HG02884 (cell line): Measurements from ENCODE around the gene JAK1.
A peak's percentile ranks its signal among the peaks of the same experiment; 100 is the strongest.
"Not testable (repeated sequence)": the region's sequence is repeated elsewhere in the genome, so short reads cannot be mapped to it uniquely, and the experiment has no call there.

Experiments
- ATAC-seq: cut with Tn5 transposase; IDR thresholded peaks from one replicate; pipeline ENCODE4 v1.9.1; 2021; ENCODE audit warnings: mild to moderate bottlenecking, moderate library complexity; ENCODE audit not compliant: unreplicated experiment

JAK1 gene

DNA sequence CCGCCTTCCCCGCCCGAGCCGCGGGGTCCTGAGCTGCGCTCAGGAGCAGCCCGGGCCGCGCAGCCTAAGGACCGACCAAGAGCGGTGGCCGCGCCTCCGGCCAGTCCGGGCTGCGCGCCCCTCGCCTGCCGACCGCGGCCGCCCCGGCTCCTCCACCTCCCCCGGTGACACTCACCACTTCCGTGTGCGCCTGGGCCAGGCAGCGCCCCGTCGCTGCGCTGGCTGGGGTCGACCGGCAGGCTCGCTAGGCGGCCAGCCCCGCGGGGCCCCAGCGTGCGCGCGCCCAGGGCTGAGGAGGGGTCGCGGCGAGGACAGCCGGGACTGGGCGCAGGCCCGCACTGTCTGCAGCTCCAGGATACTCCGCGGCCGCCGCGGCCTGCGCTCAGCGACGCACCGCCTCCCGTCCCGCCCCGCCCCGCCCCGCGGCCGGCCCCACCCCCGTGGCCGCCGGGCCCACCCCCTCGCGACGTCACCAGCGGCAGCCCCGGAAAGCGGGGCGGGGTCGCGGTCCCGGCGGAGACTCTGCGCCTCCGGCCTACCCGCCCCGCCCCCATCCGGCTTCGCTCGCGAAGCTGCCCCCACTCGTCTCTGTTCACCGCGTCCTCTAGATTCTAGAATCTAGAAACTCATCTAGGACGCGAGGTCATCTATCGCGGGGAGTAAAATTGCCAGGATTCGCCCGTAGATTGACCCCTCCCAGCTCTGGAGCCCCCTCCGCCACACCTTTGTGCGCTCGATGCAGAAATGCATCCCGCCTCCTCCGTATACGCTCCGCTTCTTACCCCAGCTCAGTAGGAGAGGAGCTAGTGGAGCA is at the start of gene JAK1:
JAK1 (minus strand) TSS at position 392 of the 814 bp plus-strand sequence. CDS start 80,285 bp downstream, outside the sequence.
- peak; percentile 66 for ATAC-seq

DNA sequence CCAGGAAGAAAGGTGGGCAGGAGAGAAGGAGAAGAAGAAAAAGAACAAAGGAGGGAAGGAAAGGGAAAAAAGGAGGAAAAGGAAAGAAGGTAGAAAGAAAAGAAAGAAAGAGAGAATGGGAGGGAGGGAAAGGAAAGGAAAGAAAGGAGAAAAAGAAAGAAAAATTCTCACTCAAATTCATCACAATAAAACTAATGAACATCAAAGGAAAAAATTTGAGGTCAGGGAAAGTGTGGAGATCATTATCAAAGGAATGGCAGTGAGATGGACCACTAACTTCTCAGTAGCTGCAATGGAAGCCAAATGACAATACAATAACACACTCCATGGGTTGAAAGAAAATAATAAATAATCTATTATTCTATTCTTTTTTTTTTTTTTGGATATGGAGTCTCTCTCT is 48.0 kb upstream of the JAK1 start:
- ATAC-seq: no peak

DNA sequence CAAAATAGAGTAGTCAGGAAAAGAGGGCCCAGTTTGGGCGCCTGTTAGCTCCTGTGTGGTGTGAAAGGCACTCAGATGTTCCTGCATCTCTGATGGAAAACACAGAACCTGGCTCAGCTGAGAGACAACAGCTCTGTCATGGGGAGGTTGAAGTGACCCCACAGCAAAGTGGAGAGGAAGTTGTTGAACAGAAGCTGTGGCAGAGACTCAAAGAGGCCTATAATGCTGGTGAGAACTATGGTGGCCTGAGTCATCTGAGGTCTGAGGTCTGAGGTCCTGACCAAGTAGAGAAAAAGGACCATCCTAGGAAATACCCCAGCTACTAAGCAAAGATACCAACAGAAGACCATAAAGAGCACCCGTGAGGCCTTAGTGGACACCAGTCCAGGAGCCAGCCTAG is 45.6 kb upstream of the JAK1 start:
- no peak for ATAC-seq

DNA sequence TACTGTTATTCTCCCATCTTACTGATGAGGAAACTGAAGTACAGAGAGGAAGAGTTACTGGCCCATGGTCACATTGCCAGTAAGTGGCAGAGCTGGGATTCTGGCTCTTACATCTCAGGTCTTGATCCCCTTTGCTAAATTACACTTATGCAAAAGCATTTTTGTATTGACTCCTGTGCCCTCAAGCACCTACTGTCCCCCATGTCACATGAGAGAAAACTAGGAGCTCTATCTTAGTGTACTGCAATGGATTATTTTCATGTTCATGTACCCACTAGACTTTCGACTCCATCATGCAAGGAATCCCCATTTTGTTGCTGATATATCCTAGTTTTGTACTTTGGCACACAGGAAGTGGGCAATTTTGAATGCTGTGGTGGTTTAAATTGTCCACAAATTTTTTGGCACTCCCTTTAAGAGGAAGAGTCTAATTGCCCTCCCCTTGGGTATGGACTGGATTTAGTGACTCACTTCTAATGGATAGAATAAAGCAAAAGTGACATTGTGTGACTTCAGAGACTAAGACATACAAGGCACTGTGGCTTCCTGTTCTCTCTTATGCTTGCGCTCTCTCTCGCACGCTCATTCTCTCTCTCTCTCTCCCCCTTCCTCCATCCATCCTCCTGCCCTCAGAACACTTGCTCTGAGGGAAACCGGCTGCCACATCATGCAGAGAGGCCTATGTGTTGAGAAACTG is 43.5 kb upstream of the JAK1 start:
- no peak for ATAC-seq

DNA sequence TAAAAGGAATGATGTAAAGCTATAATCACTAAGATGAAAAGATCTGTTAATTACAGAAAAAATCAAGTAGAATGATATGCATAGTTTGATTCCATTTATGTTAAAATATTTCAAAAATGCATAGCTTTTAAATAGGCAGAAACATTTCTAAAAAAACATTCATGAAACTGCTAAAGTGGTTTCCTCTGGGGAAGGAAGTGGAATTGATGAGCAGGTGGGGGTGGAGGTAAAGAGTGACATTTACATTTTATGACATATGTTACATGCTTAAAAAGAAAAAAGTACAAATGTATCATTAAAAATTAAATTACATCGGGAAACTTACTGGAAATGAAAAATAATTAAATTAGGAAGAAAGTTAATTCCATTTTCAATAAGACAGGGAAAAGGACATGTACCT is 42.8 kb upstream of the JAK1 start:
- ATAC-seq: no peak

DNA sequence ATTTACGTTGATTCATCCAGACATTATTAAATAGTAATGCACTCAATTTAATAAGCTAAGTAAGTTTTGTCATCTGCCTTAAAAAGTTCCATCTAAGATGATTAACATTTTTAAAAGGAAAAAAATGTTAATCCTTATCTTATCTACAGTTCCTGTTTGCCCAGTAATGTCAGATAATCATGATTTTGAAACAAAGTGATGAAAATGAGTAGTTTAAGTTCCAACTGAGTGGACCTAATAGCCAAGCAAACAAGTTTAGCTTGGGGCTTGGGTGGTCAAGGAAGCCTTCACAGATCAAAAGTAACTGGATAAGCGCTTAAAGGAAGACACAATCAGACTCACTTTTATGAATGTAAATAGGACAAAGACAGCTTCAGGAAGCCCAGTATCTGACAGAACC is 40.5 kb upstream of the JAK1 start:
- no peak for ATAC-seq

DNA sequence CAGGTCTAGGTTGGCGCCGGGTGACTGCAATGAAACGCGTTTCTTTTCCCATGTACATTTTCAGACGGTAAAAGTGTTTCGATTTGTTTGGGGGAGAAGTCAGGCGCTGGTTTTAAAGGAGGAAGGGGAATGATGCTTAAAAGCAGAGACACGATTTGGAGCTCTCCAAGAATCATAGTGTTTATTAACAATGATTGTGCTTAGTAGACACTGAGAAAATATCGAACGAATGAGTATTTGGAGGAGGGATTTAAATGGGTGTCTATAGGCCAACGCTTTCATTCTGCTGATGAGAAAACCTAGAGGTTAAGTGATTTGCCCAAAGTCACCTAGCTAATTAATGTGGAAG is 36.9 kb upstream of the JAK1 start:
- no peak for ATAC-seq

DNA sequence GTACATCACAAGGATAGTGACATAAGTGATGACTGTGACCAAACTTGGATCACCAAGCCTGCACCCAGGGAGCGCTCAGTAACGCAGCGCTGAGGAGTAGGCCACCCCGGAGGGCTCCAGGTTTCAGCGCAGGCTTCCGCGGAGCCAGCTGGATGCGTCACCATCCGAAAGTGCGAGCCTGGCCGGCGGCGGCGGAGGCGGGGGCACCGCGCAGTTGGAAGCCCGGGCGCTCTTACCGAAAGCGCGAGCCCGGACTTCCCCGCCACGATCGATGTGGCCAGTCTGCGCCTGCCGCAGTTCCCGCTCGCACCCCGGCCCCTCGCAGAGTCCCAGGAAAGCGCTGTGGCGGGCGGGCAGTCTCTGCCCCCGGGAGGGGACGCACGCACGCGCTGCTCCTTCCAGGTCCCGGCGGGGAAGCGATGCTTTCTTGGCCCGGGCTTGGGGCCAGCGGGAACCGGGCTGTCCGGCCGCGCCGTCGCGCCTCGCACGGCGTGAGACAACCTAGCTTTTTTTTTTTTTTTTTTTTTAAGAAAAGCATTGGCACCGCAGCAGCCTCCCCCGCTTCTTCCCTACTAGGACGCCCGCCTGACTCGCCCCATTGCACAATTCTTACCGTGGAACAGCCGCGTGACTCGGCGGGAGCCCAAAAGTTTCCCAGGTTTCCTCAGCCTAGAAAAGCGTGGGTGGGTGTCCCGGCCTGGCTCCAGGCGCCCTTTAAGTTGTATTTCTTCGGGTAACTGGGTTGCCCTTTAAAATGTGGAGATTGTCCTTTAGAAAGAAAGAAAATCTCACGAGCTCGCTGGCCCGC is 36.4 kb upstream of the JAK1 start:
- peak; percentile 73 for ATAC-seq

DNA sequence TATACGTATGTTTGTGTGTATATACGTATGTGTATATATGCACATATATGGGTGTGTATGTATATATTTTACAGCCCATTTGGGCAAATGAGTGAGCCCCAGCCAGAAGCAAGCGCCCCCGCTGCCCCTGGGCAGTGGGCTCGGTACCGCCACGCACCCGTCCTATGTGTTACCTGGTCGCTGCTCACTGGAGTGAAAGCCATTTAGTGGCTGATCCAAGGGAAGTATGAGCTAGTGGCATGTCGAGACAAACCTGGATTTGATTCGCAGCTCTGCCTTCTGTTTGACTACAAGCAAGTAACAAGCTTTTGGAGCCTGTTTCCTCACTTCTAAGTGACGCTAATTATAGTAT is 35.8 kb upstream of the JAK1 start:
- no peak for ATAC-seq

DNA sequence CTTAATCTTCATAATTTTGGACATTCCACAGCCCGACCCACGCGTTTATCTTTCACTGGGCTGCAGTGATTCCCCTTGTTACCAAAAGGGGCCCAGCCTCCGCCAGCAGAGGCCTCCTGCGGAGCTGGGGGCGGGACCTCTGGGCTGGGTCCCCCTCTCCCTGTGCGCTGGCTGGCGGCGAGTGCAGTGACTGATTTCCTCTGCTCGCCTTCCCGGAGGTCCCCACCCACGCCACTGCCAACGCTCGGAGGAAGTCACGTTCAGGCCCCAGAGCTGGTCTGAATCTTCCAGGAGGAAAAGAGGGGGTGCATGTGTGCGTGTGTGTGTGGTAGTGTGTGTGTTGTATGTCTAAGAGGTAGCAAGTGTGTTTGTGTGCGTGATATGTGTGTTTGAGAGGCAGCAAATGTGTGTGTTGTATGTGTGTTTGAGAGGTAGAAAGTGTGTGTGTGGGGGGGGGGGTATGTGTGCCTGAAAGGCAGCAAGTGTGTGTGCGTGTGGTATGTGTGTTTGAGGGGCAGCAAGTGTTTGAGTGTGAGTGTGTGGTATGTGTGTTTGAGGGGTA is 35.0 kb upstream of the JAK1 start:
- peak; percentile 38 for ATAC-seq

DNA sequence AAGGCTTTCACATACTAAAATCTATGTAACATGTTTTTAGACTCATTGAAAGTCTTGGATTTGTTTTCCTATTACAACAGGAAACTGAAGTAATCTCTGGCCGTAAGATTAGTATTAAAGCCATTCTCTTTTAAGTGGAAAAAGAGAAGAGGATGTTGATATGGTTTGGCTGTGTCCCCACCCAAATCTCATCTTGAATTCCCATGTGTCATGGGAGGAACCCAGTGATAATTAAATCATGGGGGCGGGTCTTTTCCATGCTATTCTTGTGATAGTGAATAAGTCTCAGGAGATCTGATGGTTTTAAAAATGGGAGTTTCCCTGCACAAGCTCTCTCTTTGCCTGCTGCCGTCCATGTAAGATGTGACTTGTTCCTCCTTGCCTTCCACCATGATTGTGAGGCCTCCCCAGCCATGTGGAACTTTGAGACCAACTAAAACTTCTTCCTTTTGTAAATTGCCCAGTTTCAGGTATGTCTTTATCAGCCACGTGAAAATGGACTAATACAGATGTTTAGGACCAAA is 32.1 kb upstream of the JAK1 start:
- not testable (repeated sequence) for ATAC-seq

DNA sequence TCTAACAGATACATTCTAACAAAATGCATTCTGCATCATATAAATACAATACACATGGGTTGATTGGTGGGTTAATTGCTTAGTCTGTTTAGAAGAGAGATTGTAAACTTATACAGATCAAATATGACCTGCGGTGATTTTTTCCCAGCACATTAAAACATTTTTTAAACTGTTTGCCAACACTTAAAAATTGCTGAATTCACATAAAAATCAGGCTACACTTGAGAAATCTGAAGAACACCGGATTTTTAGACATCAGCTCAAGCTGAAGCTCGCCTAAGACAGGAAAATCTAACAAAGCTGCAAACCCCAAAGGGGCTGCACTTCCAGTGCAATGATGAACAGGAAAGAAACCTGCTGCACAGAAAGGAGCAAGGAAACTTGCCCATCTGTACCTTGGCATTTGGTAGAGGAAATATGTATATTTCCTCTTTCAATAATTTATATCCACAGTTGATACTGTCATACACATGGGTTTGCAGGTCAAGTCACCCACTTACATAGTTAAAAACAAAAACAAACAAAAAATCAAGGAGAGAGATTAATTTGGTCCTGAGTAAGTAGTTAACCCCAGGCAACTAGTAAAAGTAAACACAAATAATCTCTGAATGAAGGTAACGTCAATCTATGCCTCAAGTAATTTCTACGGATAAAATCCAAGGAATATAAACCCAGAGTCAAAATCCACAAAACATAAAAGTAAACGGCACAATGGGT is 30.4 kb upstream of the JAK1 start:
- no peak for ATAC-seq

DNA sequence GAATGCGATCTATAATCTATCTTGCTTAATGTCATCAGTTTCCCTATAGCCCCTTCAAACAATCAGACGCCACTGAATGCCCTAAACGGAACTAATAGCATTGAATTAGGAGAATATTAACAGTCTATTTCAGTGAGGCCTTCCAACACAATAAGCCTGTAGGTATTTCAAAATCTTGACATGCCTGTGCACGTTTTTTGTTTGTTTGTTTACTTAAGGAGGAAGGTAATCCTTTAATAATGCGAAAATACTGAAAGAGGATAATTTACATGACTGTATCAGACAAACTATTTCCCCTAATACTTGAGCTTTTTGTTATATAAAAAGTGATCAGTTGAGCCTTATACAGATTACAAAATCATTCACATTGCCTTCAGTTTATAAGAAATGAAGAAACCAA is 29.0 kb upstream of the JAK1 start:
- no peak for ATAC-seq

DNA sequence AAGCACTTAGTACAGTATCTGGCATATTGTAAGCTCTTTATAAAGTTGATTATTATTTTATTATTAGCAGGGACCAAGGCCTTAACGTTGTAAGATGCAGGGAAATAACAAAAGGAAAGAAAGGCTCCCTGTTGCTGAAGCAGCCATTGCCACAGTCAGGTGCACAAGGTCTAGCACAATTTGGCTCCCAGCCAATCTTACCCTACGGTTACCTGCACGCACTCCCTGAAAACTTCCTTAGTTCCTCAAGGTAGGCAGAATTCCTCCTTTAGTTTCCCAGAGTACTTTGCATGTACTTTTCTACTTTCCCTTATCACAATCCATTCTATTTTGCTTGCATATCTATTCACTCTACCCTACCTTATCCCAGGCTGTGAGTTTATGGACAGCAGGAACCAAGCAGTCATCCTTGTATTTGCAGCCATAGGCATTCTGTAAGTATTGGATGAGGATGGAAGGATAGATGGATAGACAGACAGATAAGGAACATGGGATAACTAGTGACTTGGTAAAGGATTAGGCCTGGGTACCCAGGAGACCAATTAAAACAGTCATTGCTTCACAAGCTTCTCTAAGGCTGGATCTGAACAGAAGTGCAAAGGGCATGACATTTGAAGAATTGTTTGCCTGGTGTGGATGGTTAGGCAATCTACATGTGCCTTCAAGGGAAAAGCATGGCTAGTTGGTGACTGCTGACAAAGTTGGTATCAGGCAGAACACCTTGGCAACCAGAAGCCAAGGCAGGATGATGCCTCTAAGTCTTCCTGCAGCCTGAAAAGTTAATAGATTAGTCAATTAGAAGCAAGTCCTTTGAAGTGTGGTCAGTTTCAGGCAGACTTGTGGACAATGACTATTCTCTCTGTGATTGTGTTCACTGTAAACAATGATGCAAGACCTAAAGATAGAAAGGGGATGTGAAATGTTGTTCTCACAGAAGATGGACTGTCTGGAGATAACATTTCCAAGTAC is 20.8 kb upstream of the JAK1 start:
- ATAC-seq: peak; percentile 96

DNA sequence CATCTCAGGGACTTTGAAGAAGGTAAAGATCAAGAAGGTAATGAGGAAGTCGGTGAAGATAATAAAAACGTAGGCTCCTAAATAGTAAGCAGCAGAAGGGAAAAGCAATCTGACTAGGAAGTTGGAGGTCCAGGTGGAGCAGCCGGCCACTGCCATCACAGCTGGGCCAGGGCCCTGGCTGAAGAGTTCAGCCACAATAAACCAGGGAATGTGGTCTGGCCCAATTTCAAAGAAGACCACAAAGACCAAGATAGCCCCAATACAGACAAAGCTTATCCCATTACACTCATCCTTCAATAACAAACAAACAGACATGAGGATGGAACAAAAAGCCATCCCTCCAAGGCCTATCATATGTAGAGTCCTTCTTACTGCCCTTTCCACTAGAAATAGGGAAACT is 18.4 kb upstream of the JAK1 start:
- no peak for ATAC-seq

DNA sequence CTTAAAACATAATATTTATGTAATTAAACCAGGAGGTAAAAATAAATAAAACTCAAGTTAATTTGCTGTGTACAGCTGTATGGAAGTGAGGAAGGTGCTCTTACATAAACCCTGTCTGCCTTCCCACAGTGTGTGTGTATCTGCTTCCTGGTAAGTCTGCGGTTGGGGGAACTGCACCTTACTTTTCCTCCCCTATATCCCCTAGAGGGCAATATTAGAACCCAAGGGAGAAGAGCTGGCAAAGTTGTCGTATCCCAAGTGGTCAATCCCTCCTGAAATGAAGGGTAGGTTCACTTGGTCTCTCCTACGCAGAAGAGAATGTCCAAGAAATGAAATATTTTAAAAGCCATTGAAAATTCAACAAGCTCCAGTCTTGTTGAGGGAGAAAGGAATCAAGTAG is 17.8 kb upstream of the JAK1 start:
- no peak for ATAC-seq

DNA sequence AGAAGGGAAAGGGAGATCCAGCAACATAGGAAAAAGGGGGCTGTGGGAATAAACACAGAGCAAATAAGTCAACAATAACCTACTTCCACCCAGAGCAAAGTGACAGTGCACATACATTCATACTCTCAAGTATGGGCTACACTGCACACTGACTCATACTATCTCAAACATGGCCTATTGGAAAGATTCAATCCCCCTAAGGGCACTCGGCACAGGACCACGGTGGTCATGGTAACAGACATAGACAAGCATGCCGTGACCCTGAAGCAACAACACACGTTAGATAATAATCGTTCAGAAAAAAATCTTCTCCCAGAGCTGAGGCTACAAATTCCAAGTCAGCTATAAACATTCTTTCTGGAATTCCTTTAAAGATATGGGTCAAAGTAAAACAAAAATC is 16.8 kb upstream of the JAK1 start:
- ATAC-seq: no peak

DNA sequence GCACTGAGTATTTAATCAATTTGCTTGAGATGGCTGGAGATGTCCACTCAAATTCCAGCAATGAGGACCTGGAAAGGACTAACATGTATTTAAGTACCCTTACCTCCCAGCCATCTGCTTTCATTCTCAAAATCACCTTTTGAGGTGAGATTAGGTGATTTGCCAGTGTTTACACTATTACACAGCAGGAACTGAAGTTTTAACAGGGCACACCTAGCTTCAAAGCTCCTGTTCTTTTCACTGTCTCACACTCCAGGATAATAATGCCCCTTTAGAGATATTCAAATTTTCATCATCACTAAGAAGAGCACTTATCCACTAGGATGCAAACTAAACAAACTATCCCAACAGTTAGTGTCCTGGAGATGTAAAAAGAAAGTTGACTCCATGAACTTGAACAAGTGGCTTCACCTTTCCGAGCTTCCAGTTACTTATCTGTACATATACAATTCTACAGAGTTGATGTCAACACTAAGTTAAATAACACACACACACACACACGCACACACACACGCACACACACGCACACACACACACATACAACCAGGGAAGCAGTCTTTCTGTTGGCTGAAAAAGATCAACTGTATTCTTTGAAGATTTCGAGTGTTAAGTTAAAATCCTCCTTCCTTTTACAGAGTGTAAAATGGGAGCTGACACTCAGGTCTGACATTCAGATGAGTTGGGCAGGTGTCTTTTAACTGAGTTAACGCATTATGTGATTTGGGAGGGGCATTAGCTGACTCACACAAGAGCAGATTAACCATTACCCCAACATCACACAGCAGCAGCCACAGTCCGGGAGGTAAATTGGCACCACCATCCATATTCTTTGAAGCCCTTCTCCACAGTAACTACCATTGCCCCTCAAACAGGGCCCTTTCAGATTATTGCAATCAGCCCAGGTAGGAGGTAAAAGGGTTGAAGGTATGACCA is 15.5 kb upstream of the JAK1 start:
- ATAC-seq: no peak
